HG03135 (cell line): Measurements from ENCODE around the gene IFT57.

Experiments
- ATAC-seq: cut with Tn5 transposase; IDR thresholded peaks from one replicate; pipeline ENCODE4 v1.9.1; 2021; ENCODE audit warnings: mild to moderate bottlenecking, moderate library complexity; ENCODE audit not compliant: unreplicated experiment

Gene IFT57

GRCh38 chr3:108127301-108127988 is 94.8 kb downstream of the IFT57 start:
- ATAC-seq = no peak

- no peak for ATAC-seq
Observed at GRCh38 chr3:108126348-108126747, 95.9 kb downstream of the IFT57 start.

- ATAC-seq = peak; percentile 62
Observed at GRCh38 chr3:108125550-108126071, 96.6 kb downstream of the IFT57 start.

- ATAC-seq = peak; percentile 0
Observed at GRCh38 chr3:108125153-108125543, 97.1 kb downstream of the IFT57 start.

GRCh38 chr3:108124337-108125152 is 97.7 kb downstream of the IFT57 start:
- ATAC-seq = peak; percentile 81

- ATAC-seq = no peak
Observed at GRCh38 chr3:108123326-108123725, 98.9 kb downstream of the IFT57 start.

- no peak for ATAC-seq
Observed at GRCh38 chr3:108122276-108122675, 99.9 kb downstream of the IFT57 start.

GRCh38 chr3:108119398-108120104 is 102.7 kb downstream of the IFT57 start:
- no peak for ATAC-seq

GRCh38 chr3:108118038-108118768 is 104.0 kb downstream of the IFT57 start:
- no peak for ATAC-seq

GRCh38 chr3:108117241-108117775 is 104.9 kb downstream of the IFT57 start:
- ATAC-seq = no peak

- ATAC-seq = no peak
Observed at GRCh38 chr3:108114423-108115065, 107.7 kb downstream of the IFT57 start.

GRCh38 chr3:108113975-108114374 is 108.2 kb downstream of the IFT57 start:
- ATAC-seq = no peak

GRCh38 chr3:108110934-108111333 is 111.3 kb downstream of the IFT57 start:
- no peak for ATAC-seq
